Upper lobe of left lung (tissue), 4 donors: ENCODE data around the gene ITFG1.

ENCODE experiments used
- CTCF ChIP-seq, 6 experiments: fragments of 450-650 bp in 4 of 6; fragments of 200-600 bp in 2 of 6; sonication (generic) in 2 of 6; IDR thresholded peaks; one replicate each; pipeline ENCODE4 v1.5.1; 2016 to 2019; ENCODE audit warnings: antibody characterized with exemption in 6 of 6
- EP300 ChIP-seq, 4 donors: sonication (generic); formaldehyde crosslinking; IDR thresholded peaks; one replicate each; pipeline ENCODE4 v1.5.1; 2017; ENCODE audit warnings: antibody characterized with exemption in 4 of 4, control low read depth in 2 of 4
- POLR2A ChIP-seq, 4 donors: fragments of 450-650 bp; IDR thresholded peaks; one replicate each; pipeline ENCODE4 v1.5.1; 2016 to 2017; ENCODE audit warnings: antibody characterized with exemption in 4 of 4, mild to moderate bottlenecking in 2 of 4
- POLR2AphosphoS5 ChIP-seq, 2 donors: sonication (generic); formaldehyde crosslinking; IDR thresholded peaks; one replicate each; pipeline ENCODE4 v1.5.1; 2017; ENCODE audit warnings: antibody characterized with exemption in 2 of 2

DNA sequence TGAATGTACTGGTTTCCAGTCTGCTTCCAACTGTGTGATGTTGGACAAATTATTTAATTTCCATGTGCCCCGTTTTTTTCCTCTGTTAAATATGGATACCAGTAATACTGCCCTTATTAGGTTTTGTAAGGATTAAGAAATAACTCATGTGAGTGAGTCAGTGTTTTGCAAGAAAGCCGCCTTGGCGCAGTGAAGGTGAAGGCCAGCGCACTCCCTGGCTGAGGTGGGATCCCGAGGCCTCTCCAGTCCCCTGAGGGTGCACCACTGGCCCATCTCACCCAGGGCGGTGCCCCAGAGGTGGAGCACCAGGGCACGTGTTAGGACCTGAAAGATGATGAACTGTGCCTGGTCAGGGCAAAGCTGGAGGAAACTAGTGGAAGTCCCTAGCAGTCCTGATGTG lies 43.7 kb upstream of the ITFG1 start:
- TF ChIP-seq EP300 (IDR thresholded peaks at IDR 0.05) (no peak), CTCF (IDR thresholded peaks at IDR 0.05) (no peak), POLR2A (IDR thresholded peaks at IDR 0.05) (no peak), POLR2AphosphoS5 (IDR thresholded peaks at IDR 0.05) (no peak)
